Colon (tissue), 2 donors: Measurements from ENCODE around the gene OPCML.

Experiments
- FAIRE-seq: peaks from 2 replicates; lab custom pipeline; 2012; peaks lifted over from hg19 to GRCh38; lab: Jason Lieb, UNC
- donor health status: control.
- donor health status: control.

Gene OPCML

DNA sequence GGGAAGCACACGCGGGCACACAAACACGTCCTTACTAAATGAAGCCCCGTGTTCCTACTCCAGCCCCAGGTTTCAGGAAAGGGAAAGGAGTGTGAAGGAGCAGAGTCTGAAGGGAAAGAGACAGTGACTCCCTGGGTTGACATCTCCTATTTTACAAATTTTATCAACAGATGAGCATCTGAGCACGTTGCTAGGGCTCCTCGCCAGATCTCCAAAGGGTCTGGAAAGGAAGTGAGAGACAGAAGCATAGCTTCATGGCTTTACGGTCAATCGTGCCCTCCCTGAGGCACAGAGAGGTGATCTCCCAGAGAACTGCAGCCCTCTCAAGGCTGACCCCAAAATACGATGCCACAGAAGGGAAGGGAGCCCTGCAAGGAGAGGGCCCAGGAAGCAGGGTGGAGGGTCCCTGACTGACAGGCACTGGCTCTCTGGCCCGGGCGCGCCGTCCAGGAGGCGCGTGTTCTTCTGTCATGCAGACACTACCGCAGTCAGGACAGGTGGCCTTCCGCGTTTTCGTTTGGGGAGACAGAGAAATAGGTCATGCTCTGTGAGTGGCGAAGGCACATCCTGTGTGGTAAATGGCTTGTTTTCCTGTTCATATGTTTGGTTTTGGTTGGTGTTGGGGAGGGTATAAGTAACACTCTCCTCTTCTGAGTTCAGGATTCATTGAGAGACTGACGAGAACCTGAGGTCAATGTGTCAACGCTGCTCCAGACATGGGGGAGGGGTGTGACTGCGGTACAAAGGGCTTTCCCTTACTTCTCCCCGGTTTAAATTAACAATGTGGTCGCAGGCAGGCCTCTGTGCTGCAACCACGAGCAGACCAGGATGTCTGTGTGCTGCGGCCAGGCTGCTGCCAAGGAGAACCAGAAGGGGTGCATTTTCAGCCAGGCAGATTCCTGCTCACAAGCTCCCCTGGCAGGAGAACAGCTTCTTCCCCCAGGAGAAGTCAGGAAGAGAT is 813.3 kb downstream of the OPCML start:
- no peak for FAIRE-seq

DNA sequence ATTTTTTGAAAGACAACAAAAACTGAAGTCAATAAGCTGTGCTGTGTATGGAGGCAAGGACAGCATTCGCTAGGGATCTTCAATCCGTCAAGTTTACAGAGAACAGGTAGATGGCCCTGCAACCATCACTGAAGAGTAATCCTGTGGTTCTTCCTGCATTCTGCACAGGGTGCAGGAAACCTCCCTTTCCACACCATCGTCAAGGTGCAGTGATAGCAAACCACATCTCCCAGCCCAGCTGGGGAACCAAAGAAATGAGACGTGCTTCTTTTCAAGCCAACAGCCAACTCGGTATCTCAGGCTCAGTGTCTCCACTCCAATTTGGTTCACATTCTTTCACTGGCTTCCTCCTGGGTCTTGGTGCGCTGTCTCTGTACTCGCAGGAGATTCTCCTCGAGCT is 814.5 kb downstream of the OPCML start:
- no peak for FAIRE-seq

DNA sequence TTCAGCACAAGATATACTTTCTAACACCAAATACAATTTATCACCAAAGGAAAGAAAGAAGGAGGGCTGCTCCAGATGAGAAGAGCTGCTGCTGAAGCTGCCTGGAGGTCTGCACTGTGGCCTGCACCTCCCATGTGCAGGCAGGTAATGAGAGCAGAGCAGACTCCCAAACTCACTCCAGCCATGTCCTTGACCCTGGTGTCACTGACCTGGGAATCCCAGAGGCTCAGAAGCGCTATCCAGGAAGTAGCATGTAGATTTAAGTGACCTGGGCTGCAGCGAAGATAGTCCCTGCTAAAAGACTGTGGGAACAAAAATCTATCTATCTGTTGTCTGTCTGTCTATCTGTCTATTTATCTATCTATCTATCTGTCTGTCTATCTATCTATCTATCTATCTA is 816.3 kb downstream of the OPCML start:
- no peak for FAIRE-seq

DNA sequence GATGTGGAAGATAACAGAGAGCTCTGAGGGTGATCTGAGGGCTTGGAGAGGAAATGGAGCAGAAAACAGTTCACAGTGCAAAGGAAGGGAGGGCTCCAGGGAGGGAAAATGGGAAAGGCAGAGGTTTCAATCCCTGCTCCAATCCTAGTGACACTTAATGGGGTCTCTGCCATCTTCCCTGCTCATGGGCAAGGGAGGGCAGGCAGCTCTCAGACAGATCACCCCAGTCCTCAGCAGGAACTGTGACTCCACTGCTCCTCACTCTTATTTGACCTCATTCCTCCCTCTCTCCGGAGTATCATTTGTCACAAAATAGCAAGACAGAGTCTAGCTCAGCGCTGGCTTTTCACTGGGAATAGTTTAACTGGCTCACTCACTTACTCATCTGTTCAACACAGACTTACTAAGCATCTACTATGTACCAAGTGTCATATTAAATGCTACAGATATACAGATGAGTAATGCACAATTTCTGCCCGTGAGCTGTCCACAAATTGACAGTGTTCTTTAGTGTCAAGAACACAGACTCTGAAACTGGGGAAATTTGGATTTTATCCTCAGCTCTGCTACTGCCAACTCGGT is 817.4 kb downstream of the OPCML start:
- FAIRE-seq = no peak

DNA sequence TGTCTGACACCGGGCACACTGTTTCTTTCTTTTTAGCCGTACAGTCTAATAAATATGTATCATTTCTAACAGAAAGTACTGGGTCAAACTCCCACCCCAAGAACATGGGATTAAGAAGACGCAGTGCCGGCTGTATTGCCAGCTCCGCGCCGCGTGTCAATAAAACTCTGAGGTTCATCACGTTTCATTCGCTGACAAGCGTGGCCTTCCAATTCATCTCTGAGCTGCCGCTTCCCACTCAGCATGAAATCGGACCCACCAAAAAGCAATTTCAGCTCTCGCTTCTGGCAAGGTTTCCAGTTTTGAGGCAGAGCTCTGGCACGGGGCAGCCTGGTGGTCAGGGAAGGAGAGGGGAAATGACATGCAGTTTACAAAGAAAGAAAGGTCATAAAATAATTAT is 819.8 kb downstream of the OPCML start:
- no peak for FAIRE-seq

DNA sequence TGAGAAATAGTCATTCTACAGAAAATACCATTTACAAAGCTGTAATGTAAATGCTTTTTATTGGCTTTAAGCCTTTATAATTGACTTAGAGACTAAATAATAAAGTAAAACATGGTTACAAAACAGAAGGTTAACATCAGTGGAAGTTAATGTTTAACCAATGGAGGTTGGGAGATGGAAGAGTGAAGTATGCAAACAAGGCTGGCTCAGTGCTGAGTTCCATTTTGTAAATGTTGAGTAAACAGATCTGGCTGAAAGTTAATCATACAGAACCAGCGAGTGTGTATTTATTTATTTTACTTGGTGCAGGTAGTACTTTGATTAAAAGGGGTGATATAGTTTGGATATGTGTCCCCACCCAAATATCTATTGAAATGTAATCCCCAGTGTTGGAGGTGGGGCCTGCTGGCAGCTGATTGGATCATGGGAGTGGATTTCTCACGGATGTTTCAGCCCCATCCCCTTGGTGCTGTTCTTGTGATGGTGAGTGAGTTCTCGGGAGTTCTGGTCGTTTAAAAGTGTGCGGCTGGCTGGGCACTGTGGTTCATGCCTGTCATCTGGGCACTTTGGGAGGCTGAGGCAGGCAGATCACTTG is 827.4 kb downstream of the OPCML start:
- FAIRE-seq = no peak

DNA sequence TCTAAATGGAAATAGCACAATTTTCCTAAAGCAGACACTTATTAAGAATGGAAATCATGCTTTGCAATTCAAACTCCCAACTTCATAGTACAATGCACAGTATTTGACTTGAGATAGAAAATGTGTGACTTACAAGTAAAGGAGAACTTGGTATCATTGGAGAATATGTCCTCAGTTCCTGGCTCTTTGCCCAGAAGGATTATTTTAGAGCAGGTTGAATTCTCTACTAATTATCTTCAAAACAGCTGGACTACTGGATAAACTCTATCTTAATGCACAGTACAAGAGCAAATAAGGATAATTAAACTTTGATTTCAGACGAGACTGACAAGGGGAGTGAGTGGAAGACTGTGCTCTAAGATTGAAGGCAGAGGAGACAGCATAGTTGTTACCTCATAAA is 839.4 kb downstream of the OPCML start:
- no peak for FAIRE-seq

DNA sequence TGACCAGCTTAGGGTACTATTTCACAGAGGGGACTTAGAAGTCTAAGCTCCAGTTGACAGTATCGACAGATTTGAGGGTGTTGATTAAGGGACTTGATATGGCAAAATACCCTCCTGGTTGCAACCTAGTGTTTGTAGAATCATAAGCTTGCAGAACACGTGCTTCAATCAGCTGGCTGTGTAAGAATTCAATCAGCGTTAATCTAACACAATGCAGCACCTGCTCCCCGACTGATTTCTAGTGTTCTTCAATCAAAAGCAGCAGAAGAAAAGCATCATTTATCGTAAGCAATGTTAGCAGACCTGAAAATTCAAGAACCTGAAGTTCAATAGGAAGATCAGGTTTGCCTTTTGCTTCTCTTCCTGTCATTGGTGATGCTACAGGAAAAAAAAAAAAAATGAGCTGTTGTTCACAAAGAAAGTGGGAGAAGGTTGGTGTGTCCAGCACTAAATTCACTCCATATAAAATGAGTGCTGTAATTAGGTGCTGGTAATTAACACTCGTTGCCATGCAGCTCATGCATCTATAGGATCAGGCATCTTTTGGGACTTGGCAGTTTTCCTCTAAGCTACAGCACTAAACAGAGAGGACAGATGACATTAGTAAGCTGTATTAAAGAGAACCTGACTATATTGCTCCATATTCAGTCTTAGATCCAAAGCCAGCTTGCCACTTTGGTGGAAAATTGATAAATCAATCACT is 840.3 kb downstream of the OPCML start:
- FAIRE-seq = no peak

DNA sequence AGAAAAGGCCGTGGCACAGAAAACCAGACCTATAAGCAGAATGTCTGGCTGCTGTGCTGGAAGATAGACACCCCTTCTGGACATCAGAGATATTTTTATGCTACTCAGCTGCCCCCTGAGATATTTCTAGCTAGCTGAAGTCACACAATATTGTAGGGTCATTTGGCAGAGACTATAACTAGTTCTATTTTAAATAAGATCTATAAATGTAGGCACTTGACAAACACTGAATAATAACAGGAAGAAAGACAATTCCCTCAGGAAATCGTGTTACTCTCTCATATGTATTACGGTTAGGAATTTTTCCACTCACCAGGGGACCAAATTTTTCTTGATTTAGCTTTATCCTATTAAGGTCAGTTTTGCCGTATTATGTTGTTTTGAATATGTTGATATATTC is 845.4 kb downstream of the OPCML start:
- FAIRE-seq = no peak

DNA sequence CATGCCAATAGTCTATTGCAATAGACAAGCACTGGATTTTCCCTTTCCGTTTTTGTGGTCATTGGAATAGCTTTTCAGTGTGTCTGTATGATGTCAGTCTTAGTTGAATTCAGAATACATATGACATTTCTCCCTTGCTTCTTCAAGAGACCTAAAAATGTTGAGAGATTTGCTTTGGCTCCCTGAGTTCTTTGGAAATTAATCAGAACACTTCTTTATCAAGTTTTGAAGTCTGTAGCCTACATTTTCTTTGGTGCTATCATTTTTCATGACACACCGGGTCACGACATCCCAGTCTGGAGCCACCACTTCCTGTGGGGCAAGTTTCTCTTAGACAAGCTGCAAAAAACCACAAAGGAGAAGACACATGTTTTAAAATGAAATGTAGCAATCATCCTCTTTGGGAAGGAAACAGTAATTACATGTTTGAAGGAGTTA is 847.1 kb downstream of the OPCML start:
- FAIRE-seq = no peak

DNA sequence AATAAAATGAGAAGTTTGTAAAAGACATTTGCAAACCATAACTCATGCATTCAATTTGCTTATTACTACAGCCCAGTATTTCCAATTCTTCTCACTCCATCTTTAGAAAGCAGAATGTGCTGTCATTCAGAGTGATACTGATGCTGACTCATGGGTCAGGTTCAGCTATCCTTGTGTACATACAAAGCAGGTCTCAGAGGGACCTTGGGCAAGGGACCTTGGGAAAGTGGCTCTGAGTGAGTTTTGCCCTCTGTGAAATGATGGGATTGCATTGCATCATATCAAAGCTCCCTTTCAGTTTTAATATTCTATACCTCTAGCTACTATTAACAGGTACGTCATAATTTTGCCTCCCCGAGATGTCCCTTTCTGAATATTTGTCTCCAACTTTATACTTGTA is 848.7 kb downstream of the OPCML start:
- no peak for FAIRE-seq

DNA sequence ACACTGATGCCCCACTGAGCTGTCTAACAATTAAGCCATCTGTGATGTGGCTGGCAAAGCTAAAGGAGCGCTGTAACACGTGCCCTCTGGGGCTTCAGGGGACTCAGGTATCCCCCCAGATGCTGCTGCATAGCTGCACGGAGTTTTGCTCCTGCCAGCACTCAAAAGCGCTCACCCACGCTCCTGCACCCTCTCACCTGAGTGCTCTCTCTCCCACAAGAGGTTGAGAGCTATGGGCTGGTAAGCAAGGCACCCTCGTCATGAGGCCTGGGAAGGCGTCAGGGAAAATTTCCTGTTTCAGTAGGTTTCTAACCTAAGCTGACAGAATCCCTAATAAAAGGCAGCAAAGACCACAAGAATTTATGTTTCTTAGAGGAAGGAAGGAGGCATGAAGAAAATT is 850.3 kb downstream of the OPCML start:
- no peak for FAIRE-seq

DNA sequence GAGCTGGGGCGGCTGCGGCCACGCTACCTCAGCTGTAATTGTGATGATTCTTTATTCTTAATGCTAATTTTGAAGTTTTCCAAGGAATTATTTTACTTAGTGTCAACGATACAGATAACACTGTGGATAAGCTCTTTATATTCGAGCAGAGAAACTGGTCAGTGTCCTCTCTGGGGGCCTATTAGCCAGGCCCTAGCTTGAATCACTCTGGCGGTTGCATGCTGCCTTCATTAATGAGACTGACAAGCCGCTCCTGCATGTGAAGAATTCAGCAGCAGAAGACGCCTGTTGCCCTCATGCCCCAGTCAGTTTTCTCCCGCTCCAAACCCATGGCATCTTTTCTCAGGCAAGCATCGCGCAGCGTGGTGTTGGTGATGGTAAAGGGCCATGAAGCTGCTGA is 851.7 kb downstream of the OPCML start:
- no peak for FAIRE-seq

DNA sequence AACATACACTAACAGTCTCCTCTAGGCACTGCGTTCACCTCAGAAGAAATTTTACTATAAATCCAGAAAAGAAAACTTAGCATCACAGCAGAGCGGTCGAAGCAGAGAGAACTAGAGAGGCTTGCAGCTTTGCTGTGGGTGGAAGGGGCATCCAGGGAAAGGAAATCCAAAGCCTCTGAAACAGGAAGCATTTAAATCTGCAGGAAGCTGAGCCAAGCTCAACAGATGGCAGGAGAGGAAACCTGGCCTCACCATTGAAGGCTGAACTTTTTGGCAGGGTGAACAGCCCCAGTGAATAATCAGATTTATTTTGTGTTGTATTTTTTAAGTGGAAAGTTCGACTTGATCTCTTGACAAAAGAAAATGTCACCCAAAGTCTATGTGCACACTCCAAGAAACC is 858.1 kb downstream of the OPCML start:
- FAIRE-seq = no peak

DNA sequence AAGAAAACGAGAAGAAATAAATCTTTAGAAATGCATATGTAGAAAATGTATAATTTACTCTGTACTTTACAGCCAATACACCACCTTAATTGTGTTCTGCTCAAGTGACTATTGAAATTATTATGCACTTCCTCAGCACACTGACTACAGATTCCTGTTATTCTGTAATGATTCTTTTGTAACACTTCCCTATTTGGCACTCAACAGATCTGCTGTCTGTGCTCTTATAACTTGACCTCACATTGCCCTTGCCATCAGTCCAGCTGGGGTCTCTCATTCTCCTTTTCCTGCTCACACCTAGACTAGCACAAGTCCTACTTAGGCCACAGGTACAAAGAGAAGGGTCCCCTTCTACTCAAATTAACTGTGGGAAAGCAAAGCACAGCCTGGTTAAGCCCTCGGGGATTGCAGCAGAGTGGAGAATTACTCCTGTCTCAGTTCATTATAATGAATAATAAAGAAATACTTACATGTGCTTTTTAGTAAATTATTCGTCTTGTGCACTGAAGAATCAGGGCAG is 860.4 kb downstream of the OPCML start:
- no peak for FAIRE-seq

DNA sequence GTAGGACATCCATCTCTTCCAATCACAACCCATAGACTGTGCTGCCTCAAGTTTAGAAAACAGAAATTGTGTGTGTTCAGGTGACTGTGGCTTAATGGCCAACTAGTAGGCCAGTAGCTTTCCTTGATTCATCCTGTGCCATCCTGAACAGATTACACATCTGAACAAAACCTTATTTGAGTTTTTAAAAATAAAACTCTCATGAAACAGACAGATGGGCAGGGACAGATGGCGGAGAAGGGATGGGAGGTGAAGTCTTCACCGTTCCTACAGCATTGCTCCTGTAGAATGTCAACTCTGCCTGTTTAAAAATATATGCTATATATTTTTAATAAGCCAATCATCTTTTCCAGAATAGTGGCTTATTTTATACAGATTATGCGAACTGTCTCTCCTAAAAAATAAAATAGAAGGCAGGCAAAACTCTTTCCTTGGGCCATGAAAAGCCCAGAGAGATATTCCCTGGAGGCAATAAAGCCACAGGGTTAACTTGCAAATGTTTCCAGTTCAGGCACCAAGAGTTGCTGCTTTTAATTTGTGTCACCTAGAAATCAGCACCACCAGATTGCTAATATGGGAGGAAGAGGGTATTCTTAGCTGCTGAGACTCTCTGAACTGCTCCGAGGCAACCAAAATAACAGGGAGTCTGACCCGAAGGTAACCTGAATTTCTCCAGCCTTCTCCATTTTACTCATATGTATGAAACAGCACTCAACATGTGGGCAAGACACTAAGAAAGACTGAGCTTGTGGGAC is 861.2 kb downstream of the OPCML start:
- FAIRE-seq = no peak

DNA sequence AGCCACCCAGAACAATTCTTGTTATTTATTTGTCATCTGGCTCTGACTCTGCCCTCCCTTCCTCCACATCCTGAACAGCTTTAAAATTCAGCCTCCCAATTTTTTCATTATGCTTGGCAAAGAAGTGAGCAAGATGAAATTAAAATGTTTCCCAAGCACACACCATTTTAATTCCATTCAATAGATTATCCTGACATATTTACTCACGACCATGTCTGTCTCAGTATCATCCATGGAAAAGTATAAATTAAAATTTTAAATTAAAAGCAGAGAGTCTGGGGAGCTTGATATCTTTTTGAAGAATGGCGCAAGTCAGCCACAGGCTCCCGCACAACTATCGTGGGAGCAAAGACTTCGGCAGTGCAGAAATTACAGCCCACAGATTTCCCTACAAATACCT is 862.4 kb downstream of the OPCML start:
- no peak for FAIRE-seq

DNA sequence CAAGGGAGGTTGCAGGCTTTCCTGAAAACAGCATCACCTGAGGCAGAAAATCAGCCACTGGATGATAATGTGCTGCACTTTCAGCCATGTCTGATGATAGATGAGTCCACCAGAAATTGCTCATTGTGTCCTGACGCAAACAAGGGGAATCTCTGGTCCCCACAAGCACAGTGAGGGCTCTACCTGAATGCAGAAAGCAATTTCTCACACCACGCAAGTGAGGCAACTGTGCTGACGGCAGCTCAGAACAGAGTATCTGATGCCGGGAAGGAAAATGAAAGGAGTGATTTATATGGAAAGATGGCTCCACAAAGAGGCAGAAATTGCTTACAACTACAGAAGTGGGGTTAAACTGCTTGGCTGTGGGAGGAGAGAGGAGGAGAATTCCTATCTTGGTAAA is 867.1 kb downstream of the OPCML start:
- FAIRE-seq = no peak

DNA sequence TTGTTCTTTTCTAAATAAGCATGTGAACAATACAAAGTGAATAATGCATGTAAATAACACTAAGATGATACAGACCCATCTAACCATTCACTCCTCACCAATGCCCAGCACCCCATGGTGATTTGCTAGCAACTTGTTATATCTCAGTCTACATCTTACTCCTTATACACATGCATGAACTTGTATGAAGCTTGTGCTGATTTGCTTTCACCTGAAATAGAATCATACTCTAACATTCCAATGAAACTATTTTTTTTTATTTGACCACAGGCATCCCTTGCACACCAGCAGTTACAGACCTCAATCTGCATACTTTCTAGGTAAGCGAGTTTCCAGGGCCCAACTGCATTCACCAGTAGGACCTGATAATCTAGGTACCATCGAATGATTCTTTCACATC is 873.6 kb downstream of the OPCML start:
- FAIRE-seq = no peak

DNA sequence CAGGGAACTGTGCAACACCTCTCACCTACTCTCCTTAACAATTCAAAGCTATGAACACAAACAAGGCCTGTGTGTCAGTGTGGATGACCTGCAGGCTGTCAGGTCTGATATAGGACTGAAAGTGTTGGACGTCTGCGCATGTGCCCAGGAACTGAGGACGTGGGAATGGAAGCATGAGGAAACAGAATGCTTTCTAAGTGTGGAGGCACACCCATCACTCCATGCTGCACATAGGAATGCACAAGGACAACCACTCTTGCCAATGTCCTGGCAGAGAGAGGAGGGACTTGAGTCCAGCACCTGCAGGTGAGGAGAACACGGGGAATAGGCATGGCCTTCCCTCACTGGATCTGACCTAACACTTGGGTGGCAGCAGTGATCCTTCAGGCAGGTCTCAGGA is 874.3 kb downstream of the OPCML start:
- no peak for FAIRE-seq

DNA sequence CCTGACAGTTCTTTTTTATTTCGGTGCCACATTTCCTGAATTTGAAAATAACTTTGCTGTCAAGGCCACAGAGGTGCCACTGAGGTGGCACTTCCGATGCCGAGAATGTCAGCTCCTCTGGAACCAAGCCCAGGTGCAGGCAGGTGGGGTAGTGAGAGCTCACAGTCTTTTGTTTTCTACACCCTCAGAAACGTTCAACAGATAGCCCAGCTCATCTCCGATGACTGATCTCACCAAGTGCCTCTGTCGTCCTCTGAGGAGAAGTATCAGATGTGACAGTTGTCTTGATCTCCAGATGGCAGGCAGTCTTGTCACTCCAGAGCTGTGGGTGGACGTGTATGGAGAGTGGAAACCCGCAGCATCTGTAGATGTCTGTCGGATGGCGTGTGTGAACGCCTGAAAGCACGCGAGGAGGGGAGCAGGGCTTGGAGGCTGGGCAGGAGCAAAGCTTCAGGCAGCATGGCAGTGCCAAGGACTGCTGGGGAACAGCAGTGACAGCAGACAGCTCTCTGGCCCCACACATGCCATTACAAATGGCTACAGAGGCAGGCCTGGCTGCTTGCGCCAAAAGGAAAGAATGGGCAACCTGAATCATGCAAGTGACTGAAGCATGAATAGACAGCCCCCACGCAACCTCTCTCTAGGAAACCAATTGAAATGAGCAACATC is 877.0 kb downstream of the OPCML start:
- FAIRE-seq = no peak
